OCI-LY7 (cell line): ENCODE measurements around the gene GPBP1L1.

Experiments used
- CTCF ChIP-seq: fragments of 200-600 bp; sonication (generic); conservative IDR thresholded peaks from 2 replicates; pipeline ENCODE4 v1.5.1; 2014; ENCODE audit warnings: mild to moderate bottlenecking, antibody characterized with exemption, low read length, moderate library complexity, mixed read lengths
- EZH2phosphoT487 ChIP-seq: fragments of 200-600 bp; sonication (generic); IDR thresholded peaks from 2 replicates; pipeline ENCODE4 v1.6.1; 2018; ENCODE audit warnings: low read depth, borderline replicate concordance, mild to moderate bottlenecking, mixed run types, antibody characterized with exemption, low read length, moderate library complexity, mixed read lengths

DNA sequence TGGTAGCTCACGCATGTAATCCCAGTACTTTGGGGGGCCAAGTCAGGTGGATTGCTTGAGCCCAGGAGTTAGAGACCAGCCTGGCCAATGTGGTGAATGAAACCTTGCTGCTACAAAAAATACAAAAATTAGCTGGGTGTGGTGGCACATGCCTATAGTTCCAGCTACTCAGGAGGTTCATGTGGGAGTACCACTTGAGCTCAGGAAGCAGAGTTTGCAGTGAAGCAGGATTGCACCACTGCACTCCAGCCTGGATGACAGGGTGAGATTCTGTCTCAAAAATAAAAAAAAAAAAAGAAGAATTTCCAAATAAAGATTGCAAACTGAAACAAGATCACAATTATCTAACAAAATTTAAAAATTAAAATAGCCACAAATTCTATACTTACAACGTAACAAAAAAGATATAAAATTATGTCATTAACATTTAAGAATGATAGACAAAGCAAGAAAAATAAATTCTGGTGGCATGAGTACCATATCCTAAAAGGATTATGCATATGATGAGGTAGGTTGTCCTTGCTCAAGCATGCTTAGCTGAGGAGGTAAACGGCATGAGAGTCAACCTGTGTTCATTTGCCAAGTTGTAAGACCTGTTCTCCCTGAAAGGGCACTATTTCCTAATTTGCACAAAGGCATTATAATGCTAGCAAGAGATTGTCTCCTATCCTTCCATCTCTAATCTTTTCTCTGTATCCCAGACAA lies 43.9 kb upstream of the GPBP1L1 start:
- TF ChIP-seq CTCF (no peak), EZH2phosphoT487 (no peak)
